SK-N-SH treated with all-trans-retinoic acid at 6 μM for 48 hours (cell line): ENCODE results near the gene GALNT7.

Source experiments
- ATAC-seq: fragments of 200-7000 bp; cut with Tn5 transposase; 3 replicates; pipeline ENCODE4 v1.9.1; 2020; ENCODE audit warnings: mild to moderate bottlenecking, moderate library complexity
- ARNTL ChIP-seq: fragments of 450-650 bp; formaldehyde crosslinking; IDR thresholded peaks from 2 replicates; pipeline ENCODE4 v1.5.0; 2020; ENCODE audit warnings: low read depth, mild to moderate bottlenecking, moderate library complexity, borderline replicate concordance
- BACH2 ChIP-seq: fragments of 250-450 bp; sonication (Bioruptor Pico); IDR thresholded peaks from 2 replicates; pipeline ENCODE4 v1.9.0; 2021; ENCODE audit warnings: mild to moderate bottlenecking, borderline replicate concordance
- CSDC2 ChIP-seq: fragments of 250-450 bp; sonication (Bioruptor Pico); IDR thresholded peaks from 2 replicates; pipeline ENCODE4 v1.5.0; 2020; ENCODE audit warnings: mild to moderate bottlenecking, moderate library complexity
- ESRRG ChIP-seq: fragments of 250-450 bp; sonication (Bioruptor Pico); IDR thresholded peaks from 2 replicates; pipeline ENCODE4 v1.6.1; 2021; ENCODE audit warnings: mild to moderate bottlenecking
- ISL1 ChIP-seq: fragments of 250-450 bp; sonication (Bioruptor Pico); IDR thresholded peaks from 2 replicates; pipeline ENCODE4 v2.1.2; 2022; ENCODE audit warnings: mild to moderate bottlenecking, moderate library complexity
- RARB ChIP-seq: fragments of 250-450 bp; sonication (Bioruptor Pico); IDR thresholded peaks from 2 replicates; pipeline ENCODE4 v1.8.0; 2021; ENCODE audit warnings: mild to moderate bottlenecking, moderate library complexity
- SNAI2 ChIP-seq: fragments of 250-450 bp; sonication (Bioruptor Pico); IDR thresholded peaks from 2 replicates; pipeline ENCODE4 v1.5.0; 2020; ENCODE audit warnings: mild to moderate bottlenecking, moderate library complexity
- TCF4 ChIP-seq: fragments of 250-450 bp; sonication (Bioruptor Pico); IDR thresholded peaks from 2 replicates; pipeline ENCODE4 v1.8.0; 2021; ENCODE audit warnings: mild to moderate bottlenecking, moderate library complexity, borderline replicate concordance
- TOX ChIP-seq: fragments of 250-450 bp; sonication (Bioruptor Pico); IDR thresholded peaks from 2 replicates; pipeline ENCODE4 v1.8.0; 2021; ENCODE audit warnings: mild to moderate bottlenecking, moderate library complexity, borderline replicate concordance
- ZC3H10 ChIP-seq: fragments of 250-450 bp; sonication (Bioruptor Pico); IDR thresholded peaks from 2 replicates; pipeline ENCODE4 v1.5.1; 2021; ENCODE audit warnings: mild to moderate bottlenecking, moderate library complexity
- ZFP3 ChIP-seq: fragments of 250-450 bp; sonication (Bioruptor Pico); IDR thresholded peaks from 2 replicates; pipeline ENCODE4 v1.5.0; 2020; ENCODE audit warnings: mild to moderate bottlenecking, moderate library complexity
- ZFP30 ChIP-seq: fragments of 450-650 bp; formaldehyde crosslinking; IDR thresholded peaks from 2 replicates; pipeline ENCODE4 v1.5.0; 2022; ENCODE audit warnings: mild to moderate bottlenecking, moderate library complexity
- ZNF565 ChIP-seq: fragments of 450-650 bp; formaldehyde crosslinking; conservative IDR thresholded peaks from 2 replicates; pipeline ENCODE4 v1.5.0; 2020; ENCODE audit warnings: low read depth, mild to moderate bottlenecking, moderate library complexity
- ZNF8 ChIP-seq: fragments of 450-650 bp; formaldehyde crosslinking; IDR thresholded peaks from 2 replicates; pipeline ENCODE4 v1.5.0; 2020; ENCODE audit warnings: mild to moderate bottlenecking, moderate library complexity
- TF ChIP-seq, protein P1 (sequence below): fragments of 250-450 bp; sonication (Bioruptor Pico); IDR thresholded peaks from 2 replicates; pipeline ENCODE4 v1.8.0; 2020; ENCODE audit warnings: mild to moderate bottlenecking, moderate library complexity, borderline replicate concordance
- TF ChIP-seq, protein P2 (sequence below): fragments of 250-450 bp; sonication (Bioruptor Pico); IDR thresholded peaks from 2 replicates; pipeline ENCODE4 v1.8.0; 2021; ENCODE audit warnings: low read depth, mild to moderate bottlenecking, moderate library complexity, borderline replicate concordance
- TF ChIP-seq, protein P3 (sequence below): fragments of 250-450 bp; sonication (Bioruptor Pico); IDR thresholded peaks from 2 replicates; pipeline ENCODE4 v1.5.1; 2020; ENCODE audit warnings: low read depth, mild to moderate bottlenecking, moderate library complexity
- TF ChIP-seq, protein P4 (sequence below): fragments of 250-450 bp; sonication (Bioruptor Pico); IDR thresholded peaks from 2 replicates; pipeline ENCODE4 v1.5.1; 2021; ENCODE audit warnings: mild to moderate bottlenecking, moderate library complexity

GALNT7 gene

DNA sequence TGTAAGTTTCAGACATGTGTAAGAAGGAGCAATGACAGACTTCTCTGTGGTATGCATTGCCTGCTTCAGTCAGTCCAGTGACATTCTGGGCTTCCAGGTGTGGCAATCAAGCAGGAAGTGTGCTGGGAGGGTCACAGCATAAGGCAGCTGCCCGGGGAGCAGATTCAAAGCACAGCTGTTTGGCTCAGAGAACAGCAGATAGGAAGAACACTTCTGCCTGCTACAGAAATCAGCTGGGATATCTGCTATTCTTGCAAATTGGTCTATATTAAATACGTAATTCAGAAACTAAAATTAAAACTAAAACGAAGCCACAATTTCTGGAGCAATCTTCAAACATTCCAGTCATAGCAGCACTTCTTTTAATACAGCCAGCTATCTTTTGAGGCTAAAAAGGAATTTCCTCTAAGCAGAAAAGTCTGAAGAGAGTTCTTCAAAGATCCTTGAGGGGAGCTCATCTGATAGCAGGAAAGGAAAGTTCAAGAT, 47.5 kb upstream of the GALNT7 start (continued):
- TF ChIP-seq, protein P1, sequence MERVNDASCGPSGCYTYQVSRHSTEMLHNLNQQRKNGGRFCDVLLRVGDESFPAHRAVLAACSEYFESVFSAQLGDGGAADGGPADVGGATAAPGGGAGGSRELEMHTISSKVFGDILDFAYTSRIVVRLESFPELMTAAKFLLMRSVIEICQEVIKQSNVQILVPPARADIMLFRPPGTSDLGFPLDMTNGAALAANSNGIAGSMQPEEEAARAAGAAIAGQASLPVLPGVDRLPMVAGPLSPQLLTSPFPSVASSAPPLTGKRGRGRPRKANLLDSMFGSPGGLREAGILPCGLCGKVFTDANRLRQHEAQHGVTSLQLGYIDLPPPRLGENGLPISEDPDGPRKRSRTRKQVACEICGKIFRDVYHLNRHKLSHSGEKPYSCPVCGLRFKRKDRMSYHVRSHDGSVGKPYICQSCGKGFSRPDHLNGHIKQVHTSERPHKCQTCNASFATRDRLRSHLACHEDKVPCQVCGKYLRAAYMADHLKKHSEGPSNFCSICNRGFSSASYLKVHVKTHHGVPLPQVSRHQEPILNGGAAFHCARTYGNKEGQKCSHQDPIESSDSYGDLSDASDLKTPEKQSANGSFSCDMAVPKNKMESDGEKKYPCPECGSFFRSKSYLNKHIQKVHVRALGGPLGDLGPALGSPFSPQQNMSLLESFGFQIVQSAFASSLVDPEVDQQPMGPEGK (CRISPR knock-in tag): no peak

DNA sequence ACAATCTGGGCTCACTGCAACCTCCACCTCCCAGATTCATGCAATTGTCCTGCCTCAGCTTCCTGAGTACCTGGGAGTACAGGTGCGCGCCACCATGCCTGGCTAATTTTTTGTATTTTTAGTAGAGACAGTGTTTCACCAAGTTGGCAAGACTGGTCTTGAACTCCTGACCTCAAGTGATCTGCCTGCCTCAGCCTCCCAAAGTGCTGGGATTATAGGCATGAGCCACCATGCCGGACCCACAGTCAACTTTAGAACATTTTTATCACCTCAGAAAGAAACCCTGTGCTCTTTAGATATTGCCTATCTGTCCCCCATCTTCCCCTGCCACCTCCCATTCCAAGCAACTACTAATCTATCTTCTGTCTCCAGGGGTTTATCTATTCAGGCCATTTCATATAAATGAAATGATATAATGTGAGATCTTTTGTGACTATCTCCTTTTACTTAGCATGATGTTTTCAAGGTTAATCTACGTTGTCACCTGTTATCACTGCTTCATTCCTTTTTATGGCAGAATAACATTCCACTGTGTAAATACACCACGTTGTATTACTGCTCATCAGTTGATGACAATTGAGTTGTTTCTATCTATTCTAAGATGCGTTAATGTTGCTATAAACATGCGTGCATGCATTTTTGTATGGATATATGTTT, 44.3 kb upstream of the GALNT7 start:
- TF ChIP-seq CSDC2 (CRISPR knock-in tag): no peak
- TF ChIP-seq TCF4 (CRISPR knock-in tag): no peak
- TF ChIP-seq, protein P2, sequence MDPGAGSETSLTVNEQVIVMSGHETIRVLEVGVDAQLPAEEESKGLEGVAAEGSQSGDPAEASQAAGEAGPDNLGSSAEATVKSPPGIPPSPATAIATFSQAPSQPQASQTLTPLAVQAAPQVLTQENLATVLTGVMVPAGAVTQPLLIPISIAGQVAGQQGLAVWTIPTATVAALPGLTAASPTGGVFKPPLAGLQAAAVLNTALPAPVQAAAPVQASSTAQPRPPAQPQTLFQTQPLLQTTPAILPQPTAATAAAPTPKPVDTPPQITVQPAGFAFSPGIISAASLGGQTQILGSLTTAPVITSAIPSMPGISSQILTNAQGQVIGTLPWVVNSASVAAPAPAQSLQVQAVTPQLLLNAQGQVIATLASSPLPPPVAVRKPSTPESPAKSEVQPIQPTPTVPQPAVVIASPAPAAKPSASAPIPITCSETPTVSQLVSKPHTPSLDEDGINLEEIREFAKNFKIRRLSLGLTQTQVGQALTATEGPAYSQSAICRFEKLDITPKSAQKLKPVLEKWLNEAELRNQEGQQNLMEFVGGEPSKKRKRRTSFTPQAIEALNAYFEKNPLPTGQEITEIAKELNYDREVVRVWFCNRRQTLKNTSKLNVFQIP (CRISPR knock-in tag): no peak
- ATAC-seq: no peak

DNA sequence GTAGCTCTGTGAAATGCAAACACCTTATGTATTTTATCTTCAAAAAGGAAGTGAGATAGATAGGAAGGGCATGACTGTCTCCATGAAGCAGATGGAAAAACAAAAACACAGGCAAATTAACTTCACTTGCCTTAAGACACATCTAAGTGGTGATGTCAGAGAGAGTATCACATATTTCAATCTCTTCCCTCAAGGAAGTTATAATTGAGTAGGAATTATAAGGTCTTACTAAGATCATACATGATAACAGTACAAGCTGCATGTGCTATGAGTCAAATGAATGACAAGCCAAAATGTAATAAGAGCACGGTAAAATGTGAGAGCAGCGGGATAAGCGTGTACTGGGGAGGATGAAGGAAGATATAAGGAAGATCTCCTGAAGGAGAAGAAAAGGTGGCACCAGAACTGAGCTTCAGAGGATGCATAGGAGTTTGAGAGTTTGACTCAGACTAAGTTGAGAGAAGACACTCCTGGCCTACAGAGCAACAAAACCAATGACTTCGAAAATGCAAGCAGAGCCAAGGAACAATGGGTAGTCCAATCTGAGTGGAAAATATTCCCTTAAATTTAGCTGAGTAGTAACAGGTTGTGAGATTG, 43.3 kb upstream of the GALNT7 start:
- ATAC-seq: peak; percentile 62
- TF ChIP-seq ISL1 (CRISPR knock-in tag) (peak; percentile 37; the same call in 1 of the 2 replicates), ZC3H10 (no peak), RARB (CRISPR knock-in tag) (no peak), ZNF8 (CRISPR knock-in tag) (no peak), ZFP30 (CRISPR knock-in tag) (no peak), TCF4 (CRISPR knock-in tag) (no peak), ZNF565 (CRISPR knock-in tag) (no peak), SNAI2 (CRISPR knock-in tag) (no peak), CSDC2 (CRISPR knock-in tag) (no peak), ESRRG (CRISPR knock-in tag) (no peak), BACH2 (CRISPR knock-in tag) (no peak), ARNTL (CRISPR knock-in tag) (no peak), TOX (CRISPR knock-in tag) (no peak), ZFP3 (CRISPR knock-in tag) (peak; percentile 95)
- TF ChIP-seq, protein P3, sequence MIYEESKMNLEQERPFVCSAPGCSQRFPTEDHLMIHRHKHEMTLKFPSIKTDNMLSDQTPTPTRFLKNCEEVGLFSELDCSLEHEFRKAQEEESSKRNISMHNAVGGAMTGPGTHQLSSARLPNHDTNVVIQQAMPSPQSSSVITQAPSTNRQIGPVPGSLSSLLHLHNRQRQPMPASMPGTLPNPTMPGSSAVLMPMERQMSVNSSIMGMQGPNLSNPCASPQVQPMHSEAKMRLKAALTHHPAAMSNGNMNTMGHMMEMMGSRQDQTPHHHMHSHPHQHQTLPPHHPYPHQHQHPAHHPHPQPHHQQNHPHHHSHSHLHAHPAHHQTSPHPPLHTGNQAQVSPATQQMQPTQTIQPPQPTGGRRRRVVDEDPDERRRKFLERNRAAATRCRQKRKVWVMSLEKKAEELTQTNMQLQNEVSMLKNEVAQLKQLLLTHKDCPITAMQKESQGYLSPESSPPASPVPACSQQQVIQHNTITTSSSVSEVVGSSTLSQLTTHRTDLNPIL (CRISPR knock-in tag): no peak
- TF ChIP-seq, protein P1 (CRISPR knock-in tag): no peak
- TF ChIP-seq, protein P4, sequence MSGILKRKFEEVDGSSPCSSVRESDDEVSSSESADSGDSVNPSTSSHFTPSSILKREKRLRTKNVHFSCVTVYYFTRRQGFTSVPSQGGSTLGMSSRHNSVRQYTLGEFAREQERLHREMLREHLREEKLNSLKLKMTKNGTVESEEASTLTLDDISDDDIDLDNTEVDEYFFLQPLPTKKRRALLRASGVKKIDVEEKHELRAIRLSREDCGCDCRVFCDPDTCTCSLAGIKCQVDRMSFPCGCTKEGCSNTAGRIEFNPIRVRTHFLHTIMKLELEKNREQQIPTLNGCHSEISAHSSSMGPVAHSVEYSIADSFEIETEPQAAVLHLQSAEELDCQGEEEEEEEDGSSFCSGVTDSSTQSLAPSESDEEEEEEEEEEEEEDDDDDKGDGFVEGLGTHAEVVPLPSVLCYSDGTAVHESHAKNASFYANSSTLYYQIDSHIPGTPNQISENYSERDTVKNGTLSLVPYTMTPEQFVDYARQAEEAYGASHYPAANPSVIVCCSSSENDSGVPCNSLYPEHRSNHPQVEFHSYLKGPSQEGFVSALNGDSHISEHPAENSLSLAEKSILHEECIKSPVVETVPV (CRISPR knock-in tag): no peak
- TF ChIP-seq, protein P2 (CRISPR knock-in tag): no peak
